GM12864 (cell line): ENCODE data around the gene HELZ2.

ENCODE experiments used
- DNase-seq: peaks from one replicate; pipeline ENCODE4 v3.0.0-alpha.2; 2011; ENCODE audit warnings: low read depth
- H3K4me3 ChIP-seq: 2 replicates; pipeline ENCODE4 v1.5.1; 2011; ENCODE audit warnings: mild to moderate bottlenecking, low read depth, low read length, control low read depth
- CTCF ChIP-seq: IDR thresholded peaks from 2 replicates; pipeline ENCODE4 v1.5.1; 2011; ENCODE audit warnings: low read depth, mild to moderate bottlenecking, moderate library complexity, low read length, control low read depth, inconsistent platforms; ENCODE audit errors: missing control alignments

Gene HELZ2

GRCh38 chr20:63597651-63598478 is 23.8 kb upstream of the HELZ2 start:
- TF ChIP-seq CTCF, result no peak
- no peak overlapping the region for H3K4me3 ChIP-seq
- DNase-seq, result no peak

GRCh38 chr20:63596423-63596822 is 22.4 kb upstream of the HELZ2 start:
- no peak overlapping the region for H3K4me3 ChIP-seq
- DNase-seq, result no peak
- TF ChIP-seq CTCF, result no peak

- H3K4me3 ChIP-seq, result no peak overlapping the region
- no peak for TF ChIP-seq CTCF
- no peak for DNase-seq
These were observed 21.5 kb upstream of the HELZ2 start for GRCh38 chr20:63595416-63596127.

- H3K4me3 ChIP-seq, result no peak overlapping the region
- DNase-seq, result no peak
- no peak for TF ChIP-seq CTCF
These were observed 20.1 kb upstream of the HELZ2 start for GRCh38 chr20:63594043-63594561.

- no peak for TF ChIP-seq CTCF
- no peak overlapping the region for H3K4me3 ChIP-seq
- DNase-seq, result no peak
These were observed 18.6 kb upstream of the HELZ2 start for GRCh38 chr20:63592661-63593060.

GRCh38 chr20:63591786-63592355 is 17.8 kb upstream of the HELZ2 start:
- DNase-seq, result no peak
- no peak for TF ChIP-seq CTCF
- H3K4me3 ChIP-seq, result no peak overlapping the region
